ENCODE results near the gene SV2B.

DNA sequence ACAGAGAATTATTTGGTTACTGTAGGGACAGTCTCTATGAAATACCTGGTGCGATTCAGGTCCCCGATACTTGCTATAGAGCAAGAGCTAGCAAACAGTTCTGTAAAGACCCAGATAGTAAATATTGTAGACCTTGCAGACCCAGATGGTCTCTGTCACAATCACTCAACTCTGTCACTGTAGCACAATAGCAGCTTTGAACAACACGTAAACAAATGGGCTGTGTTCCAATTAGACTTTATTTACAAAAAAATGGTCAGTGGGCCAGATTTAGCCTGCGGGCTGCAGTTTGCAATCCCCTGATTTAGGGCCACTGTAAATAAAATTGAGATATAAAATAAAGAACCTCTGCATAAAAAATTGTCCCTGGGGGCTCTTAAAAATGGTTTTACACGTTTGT lies 127.7 kb downstream of the SV2B start:
- TF ChIP-seq JUNB (IDR thresholded peaks at IDR 0.05; ENCODE audit: unreplicated experiment) (no peak), POLR2AphosphoS5 (IDR thresholded peaks at IDR 0.05; ENCODE audit: low read depth) (no peak), EZH2 (IDR thresholded peaks at IDR 0.05; ENCODE audit: low read depth, unreplicated experiment) (no peak), EZH2phosphoT487 (IDR thresholded peaks at IDR 0.05; ENCODE audit: unreplicated experiment) (no peak), ZNF114 (CRISPR knock-in tag; IDR thresholded peaks at IDR 0.05) (no peak), STAT1 (IDR thresholded peaks at IDR 0.05; ENCODE audit: unreplicated experiment) (no peak), CREB1 (CRISPR knock-in tag; IDR thresholded peaks at IDR 0.05; ENCODE audit: low read depth) (no peak)
- TF ChIP-seq, protein P1, sequence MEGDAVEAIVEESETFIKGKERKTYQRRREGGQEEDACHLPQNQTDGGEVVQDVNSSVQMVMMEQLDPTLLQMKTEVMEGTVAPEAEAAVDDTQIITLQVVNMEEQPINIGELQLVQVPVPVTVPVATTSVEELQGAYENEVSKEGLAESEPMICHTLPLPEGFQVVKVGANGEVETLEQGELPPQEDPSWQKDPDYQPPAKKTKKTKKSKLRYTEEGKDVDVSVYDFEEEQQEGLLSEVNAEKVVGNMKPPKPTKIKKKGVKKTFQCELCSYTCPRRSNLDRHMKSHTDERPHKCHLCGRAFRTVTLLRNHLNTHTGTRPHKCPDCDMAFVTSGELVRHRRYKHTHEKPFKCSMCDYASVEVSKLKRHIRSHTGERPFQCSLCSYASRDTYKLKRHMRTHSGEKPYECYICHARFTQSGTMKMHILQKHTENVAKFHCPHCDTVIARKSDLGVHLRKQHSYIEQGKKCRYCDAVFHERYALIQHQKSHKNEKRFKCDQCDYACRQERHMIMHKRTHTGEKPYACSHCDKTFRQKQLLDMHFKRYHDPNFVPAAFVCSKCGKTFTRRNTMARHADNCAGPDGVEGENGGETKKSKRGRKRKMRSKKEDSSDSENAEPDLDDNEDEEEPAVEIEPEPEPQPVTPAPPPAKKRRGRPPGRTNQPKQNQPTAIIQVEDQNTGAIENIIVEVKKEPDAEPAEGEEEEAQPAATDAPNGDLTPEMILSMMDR (conservative IDR thresholded peaks at IDR 0.05; ENCODE audit: low read depth in 2 of 2), result no peak
- TF ChIP-seq, protein P2, sequence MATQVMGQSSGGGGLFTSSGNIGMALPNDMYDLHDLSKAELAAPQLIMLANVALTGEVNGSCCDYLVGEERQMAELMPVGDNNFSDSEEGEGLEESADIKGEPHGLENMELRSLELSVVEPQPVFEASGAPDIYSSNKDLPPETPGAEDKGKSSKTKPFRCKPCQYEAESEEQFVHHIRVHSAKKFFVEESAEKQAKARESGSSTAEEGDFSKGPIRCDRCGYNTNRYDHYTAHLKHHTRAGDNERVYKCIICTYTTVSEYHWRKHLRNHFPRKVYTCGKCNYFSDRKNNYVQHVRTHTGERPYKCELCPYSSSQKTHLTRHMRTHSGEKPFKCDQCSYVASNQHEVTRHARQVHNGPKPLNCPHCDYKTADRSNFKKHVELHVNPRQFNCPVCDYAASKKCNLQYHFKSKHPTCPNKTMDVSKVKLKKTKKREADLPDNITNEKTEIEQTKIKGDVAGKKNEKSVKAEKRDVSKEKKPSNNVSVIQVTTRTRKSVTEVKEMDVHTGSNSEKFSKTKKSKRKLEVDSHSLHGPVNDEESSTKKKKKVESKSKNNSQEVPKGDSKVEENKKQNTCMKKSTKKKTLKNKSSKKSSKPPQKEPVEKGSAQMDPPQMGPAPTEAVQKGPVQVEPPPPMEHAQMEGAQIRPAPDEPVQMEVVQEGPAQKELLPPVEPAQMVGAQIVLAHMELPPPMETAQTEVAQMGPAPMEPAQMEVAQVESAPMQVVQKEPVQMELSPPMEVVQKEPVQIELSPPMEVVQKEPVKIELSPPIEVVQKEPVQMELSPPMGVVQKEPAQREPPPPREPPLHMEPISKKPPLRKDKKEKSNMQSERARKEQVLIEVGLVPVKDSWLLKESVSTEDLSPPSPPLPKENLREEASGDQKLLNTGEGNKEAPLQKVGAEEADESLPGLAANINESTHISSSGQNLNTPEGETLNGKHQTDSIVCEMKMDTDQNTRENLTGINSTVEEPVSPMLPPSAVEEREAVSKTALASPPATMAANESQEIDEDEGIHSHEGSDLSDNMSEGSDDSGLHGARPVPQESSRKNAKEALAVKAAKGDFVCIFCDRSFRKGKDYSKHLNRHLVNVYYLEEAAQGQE (IDR thresholded peaks at IDR 0.05; ENCODE audit: unreplicated experiment), result no peak
- TF ChIP-seq, protein P3, sequence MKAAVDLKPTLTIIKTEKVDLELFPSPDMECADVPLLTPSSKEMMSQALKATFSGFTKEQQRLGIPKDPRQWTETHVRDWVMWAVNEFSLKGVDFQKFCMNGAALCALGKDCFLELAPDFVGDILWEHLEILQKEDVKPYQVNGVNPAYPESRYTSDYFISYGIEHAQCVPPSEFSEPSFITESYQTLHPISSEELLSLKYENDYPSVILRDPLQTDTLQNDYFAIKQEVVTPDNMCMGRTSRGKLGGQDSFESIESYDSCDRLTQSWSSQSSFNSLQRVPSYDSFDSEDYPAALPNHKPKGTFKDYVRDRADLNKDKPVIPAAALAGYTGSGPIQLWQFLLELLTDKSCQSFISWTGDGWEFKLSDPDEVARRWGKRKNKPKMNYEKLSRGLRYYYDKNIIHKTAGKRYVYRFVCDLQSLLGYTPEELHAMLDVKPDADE (IDR thresholded peaks at IDR 0.05), result no peak
- TF ChIP-seq, protein P4, sequence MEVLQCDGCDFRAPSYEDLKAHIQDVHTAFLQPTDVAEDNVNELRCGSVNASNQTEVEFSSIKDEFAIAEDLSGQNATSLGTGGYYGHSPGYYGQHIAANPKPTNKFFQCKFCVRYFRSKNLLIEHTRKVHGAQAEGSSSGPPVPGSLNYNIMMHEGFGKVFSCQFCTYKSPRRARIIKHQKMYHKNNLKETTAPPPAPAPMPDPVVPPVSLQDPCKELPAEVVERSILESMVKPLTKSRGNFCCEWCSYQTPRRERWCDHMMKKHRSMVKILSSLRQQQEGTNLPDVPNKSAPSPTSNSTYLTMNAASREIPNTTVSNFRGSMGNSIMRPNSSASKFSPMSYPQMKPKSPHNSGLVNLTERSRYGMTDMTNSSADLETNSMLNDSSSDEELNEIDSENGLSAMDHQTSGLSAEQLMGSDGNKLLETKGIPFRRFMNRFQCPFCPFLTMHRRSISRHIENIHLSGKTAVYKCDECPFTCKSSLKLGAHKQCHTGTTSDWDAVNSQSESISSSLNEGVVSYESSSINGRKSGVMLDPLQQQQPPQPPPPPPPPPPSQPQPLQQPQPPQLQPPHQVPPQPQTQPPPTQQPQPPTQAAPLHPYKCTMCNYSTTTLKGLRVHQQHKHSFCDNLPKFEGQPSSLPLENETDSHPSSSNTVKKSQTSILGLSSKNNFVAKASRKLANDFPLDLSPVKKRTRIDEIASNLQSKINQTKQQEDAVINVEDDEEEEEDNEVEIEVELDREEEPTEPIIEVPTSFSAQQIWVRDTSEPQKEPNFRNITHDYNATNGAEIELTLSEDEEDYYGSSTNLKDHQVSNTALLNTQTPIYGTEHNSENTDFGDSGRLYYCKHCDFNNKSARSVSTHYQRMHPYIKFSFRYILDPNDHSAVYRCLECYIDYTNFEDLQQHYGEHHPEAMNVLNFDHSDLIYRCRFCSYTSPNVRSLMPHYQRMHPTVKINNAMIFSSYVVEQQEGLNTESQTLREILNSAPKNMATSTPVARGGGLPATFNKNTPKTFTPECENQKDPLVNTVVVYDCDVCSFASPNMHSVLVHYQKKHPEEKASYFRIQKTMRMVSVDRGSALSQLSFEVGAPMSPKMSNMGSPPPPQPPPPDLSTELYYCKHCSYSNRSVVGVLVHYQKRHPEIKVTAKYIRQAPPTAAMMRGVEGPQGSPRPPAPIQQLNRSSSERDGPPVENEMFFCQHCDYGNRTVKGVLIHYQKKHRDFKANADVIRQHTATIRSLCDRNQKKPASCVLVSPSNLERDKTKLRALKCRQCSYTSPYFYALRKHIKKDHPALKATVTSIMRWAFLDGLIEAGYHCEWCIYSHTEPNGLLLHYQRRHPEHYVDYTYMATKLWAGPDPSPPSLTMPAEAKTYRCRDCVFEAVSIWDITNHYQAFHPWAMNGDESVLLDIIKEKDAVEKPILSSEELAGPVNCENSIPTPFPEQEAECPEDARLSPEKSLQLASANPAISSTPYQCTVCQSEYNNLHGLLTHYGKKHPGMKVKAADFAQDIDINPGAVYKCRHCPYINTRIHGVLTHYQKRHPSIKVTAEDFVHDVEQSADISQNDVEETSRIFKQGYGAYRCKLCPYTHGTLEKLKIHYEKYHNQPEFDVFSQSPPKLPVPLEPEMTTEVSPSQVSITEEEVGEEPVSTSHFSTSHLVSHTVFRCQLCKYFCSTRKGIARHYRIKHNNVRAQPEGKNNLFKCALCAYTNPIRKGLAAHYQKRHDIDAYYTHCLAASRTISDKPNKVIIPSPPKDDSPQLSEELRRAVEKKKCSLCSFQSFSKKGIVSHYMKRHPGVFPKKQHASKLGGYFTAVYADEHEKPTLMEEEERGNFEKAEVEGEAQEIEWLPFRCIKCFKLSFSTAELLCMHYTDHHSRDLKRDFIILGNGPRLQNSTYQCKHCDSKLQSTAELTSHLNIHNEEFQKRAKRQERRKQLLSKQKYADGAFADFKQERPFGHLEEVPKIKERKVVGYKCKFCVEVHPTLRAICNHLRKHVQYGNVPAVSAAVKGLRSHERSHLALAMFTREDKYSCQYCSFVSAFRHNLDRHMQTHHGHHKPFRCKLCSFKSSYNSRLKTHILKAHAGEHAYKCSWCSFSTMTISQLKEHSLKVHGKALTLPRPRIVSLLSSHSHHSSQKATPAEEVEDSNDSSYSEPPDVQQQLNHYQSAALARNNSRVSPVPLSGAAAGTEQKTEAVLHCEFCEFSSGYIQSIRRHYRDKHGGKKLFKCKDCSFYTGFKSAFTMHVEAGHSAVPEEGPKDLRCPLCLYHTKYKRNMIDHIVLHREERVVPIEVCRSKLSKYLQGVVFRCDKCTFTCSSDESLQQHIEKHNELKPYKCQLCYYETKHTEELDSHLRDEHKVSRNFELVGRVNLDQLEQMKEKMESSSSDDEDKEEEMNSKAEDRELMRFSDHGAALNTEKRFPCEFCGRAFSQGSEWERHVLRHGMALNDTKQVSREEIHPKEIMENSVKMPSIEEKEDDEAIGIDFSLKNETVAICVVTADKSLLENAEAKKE (CRISPR knock-in tag; IDR thresholded peaks at IDR 0.05), result no peak
